MM.1S (cell line): Measurements from ENCODE around the gene LBHD2.

Experiments used
- DNase-seq: peaks from one replicate; pipeline ENCODE4 v3.0.0-alpha.2; 2015
- H2AFZ ChIP-seq: fragments of 300-600 bp; sonication (generic); 2 replicates; pipeline ENCODE4 v1.6.0; 2016; ENCODE audit warnings: antibody characterized with exemption, low read length
- H3F3A ChIP-seq: fragments of 300-600 bp; sonication (generic); 2 replicates; pipeline ENCODE4 v1.6.1; 2016; ENCODE audit warnings: mild to moderate bottlenecking, antibody characterized with exemption, low read length, moderate library complexity, mixed read lengths; ENCODE audit not compliant: insufficient read depth
- H3K27ac ChIP-seq: fragments of 300-600 bp; sonication (generic); 2 replicates; pipeline ENCODE4 v1.5.1; 2016; ENCODE audit warnings: mild to moderate bottlenecking, low read length
- H3K27me3 ChIP-seq: fragments of 300-600 bp; sonication (generic); replicated peaks from 2 replicates; pipeline ENCODE4 v1.6.0; 2016; ENCODE audit warnings: low read length; ENCODE audit not compliant: insufficient read depth
- H3K36me3 ChIP-seq: fragments of 300-600 bp; sonication (generic); replicated peaks from 2 replicates; pipeline ENCODE4 v1.6.1; 2016; ENCODE audit warnings: mild to moderate bottlenecking, low read length, mixed read lengths; ENCODE audit not compliant: insufficient read depth
- H3K4me1 ChIP-seq: fragments of 300-600 bp; sonication (generic); 2 replicates; pipeline ENCODE4 v1.6.1; 2016; ENCODE audit warnings: low read length, mixed read lengths
- H3K4me2 ChIP-seq: fragments of 300-600 bp; sonication (generic); 2 replicates; pipeline ENCODE4 v1.6.0; 2016; ENCODE audit warnings: low read depth, low read length
- H3K4me3 ChIP-seq: fragments of 300-600 bp; sonication (generic); 2 replicates; pipeline ENCODE4 v1.5.1; 2016; ENCODE audit warnings: low read length, mixed read lengths
- H3K79me2 ChIP-seq: fragments of 300-600 bp; sonication (generic); 2 replicates; pipeline ENCODE4 v1.6.1; 2016; ENCODE audit warnings: mixed run types, low read length, mixed read lengths
- H3K9ac ChIP-seq: fragments of 300-600 bp; sonication (generic); 2 replicates; pipeline ENCODE4 v1.6.1; 2016; ENCODE audit warnings: low read length, mixed read lengths
- H3K9me2 ChIP-seq: fragments of 300-600 bp; sonication (generic); replicated peaks from 2 replicates; pipeline ENCODE4 v1.6.1; 2016; ENCODE audit warnings: mild to moderate bottlenecking, low read length, mixed read lengths; ENCODE audit not compliant: insufficient read depth
- H3K9me3 ChIP-seq: fragments of 300-600 bp; sonication (generic); replicated peaks from 2 replicates; pipeline ENCODE4 v1.6.1; 2016; ENCODE audit warnings: mild to moderate bottlenecking, low read length, mixed read lengths; ENCODE audit not compliant: insufficient read depth
- H4K20me1 ChIP-seq: fragments of 300-600 bp; sonication (generic); 2 replicates; pipeline ENCODE4 v1.6.1; 2016; ENCODE audit warnings: mild to moderate bottlenecking, low read length, moderate library complexity, mixed read lengths; ENCODE audit not compliant: insufficient read depth
- EZH2 ChIP-seq: fragments of 300-600 bp; sonication (generic); optimal IDR thresholded peaks from 2 replicates; pipeline ENCODE3; 2017; ENCODE audit warnings: low read depth, mild to moderate bottlenecking, antibody characterized with exemption, low read length, mixed read lengths
- EZH2phosphoT487 ChIP-seq: fragments of 300-600 bp; sonication (generic); IDR thresholded peaks from 2 replicates; pipeline ENCODE4 v1.6.1; 2018; ENCODE audit warnings: antibody characterized with exemption, low read length
- TF ChIP-seq, protein P1 (sequence below): fragments of 300-600 bp; sonication (generic); IDR thresholded peaks from 2 replicates; pipeline ENCODE4 v1.5.1; 2016; ENCODE audit warnings: antibody characterized with exemption, low read length, mixed read lengths

LBHD2 gene

GRCh38 chr14:103107455-103107854, 23.4 kb downstream of the LBHD2 start:
- H3K4me3 ChIP-seq, result no peak overlapping the region
- H3K9ac ChIP-seq, result no peak overlapping the region
- H3K27me3 ChIP-seq, result peaks cover 8% of the 10 kb centered on the region; the same call in 1 of the 2 replicates
- H3K27ac ChIP-seq, result no peak overlapping the region
- no peak overlapping the region for H2AFZ ChIP-seq
- H3F3A ChIP-seq, result no peaks in the 10 kb centered on the region
- H3K4me2 ChIP-seq, result no peak overlapping the region
- H3K79me2 ChIP-seq, result no peaks in the 10 kb centered on the region
- peaks cover 6% of the 10 kb centered on the region for H3K4me1 ChIP-seq
- no peaks in the 10 kb centered on the region for H3K9me2 ChIP-seq
- no peaks in the 10 kb centered on the region for H3K9me3 ChIP-seq
- no peaks in the 10 kb centered on the region for H4K20me1 ChIP-seq
- TF ChIP-seq, protein P1, sequence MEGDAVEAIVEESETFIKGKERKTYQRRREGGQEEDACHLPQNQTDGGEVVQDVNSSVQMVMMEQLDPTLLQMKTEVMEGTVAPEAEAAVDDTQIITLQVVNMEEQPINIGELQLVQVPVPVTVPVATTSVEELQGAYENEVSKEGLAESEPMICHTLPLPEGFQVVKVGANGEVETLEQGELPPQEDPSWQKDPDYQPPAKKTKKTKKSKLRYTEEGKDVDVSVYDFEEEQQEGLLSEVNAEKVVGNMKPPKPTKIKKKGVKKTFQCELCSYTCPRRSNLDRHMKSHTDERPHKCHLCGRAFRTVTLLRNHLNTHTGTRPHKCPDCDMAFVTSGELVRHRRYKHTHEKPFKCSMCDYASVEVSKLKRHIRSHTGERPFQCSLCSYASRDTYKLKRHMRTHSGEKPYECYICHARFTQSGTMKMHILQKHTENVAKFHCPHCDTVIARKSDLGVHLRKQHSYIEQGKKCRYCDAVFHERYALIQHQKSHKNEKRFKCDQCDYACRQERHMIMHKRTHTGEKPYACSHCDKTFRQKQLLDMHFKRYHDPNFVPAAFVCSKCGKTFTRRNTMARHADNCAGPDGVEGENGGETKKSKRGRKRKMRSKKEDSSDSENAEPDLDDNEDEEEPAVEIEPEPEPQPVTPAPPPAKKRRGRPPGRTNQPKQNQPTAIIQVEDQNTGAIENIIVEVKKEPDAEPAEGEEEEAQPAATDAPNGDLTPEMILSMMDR, result no peak
- TF ChIP-seq EZH2, result no peak
- TF ChIP-seq EZH2phosphoT487, result no peak
- no peak for DNase-seq
- H3K36me3 ChIP-seq, result no peaks in the 10 kb centered on the region

GRCh38 chr14:103107941-103108748, 24.1 kb downstream of the LBHD2 start:
- no peaks in the 10 kb centered on the region for H4K20me1 ChIP-seq
- H3K36me3 ChIP-seq, result no peaks in the 10 kb centered on the region
- DNase-seq, result no peak
- peaks cover 8% of the 10 kb centered on the region; the same call in 1 of the 2 replicates for H3K27me3 ChIP-seq
- H3K4me1 ChIP-seq, result peaks cover 6% of the 10 kb centered on the region
- H3K9me3 ChIP-seq, result no peaks in the 10 kb centered on the region
- no peak overlapping the region for H3K27ac ChIP-seq
- no peak overlapping the region for H3K4me3 ChIP-seq
- H3F3A ChIP-seq, result no peaks in the 10 kb centered on the region
- no peak for TF ChIP-seq EZH2
- TF ChIP-seq EZH2phosphoT487, result no peak
- TF ChIP-seq, protein P1, result no peak
- H3K9ac ChIP-seq, result no peak overlapping the region
- H3K9me2 ChIP-seq, result no peaks in the 10 kb centered on the region
- H3K4me2 ChIP-seq, result no peak overlapping the region
- no peak overlapping the region for H2AFZ ChIP-seq
- no peaks in the 10 kb centered on the region for H3K79me2 ChIP-seq

DNA sequence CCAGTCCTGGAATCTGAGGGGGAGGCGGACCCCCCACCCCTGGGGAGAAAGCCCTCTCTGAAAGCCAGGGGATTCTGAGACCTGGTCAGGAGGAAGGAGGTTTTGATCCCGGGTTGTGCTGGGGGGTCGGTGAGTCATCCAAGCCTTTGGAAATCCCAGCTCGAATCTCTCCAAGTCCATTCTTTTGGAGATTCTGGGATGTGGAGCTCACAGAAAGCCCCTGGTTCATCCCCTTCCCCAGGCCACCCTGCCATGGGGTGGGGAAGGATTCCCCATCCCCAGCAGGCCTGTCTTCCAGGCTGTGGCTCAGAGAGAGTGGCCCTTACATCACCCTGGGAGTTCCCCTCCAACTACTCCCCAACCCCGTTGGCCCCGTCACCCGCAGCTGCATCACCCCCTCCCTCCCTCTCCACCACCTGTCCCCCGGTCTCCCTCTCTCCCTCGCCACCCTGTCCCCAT, 24.8 kb downstream of the LBHD2 start:
- H3K4me1 ChIP-seq, result peaks cover 6% of the 10 kb centered on the region
- no peak overlapping the region for H3K9ac ChIP-seq
- DNase-seq, result no peak
- H3K36me3 ChIP-seq, result no peaks in the 10 kb centered on the region
- no peak overlapping the region for H3K27ac ChIP-seq
- no peaks in the 10 kb centered on the region for H3F3A ChIP-seq
- no peak overlapping the region for H3K4me2 ChIP-seq
- no peaks in the 10 kb centered on the region for H3K9me3 ChIP-seq
- H4K20me1 ChIP-seq, result no peaks in the 10 kb centered on the region
- H3K4me3 ChIP-seq, result no peak overlapping the region
- TF ChIP-seq EZH2 (no peak), EZH2phosphoT487 (no peak)
- TF ChIP-seq, protein P1, result no peak
- H3K9me2 ChIP-seq, result no peaks in the 10 kb centered on the region
- H2AFZ ChIP-seq, result no peak overlapping the region
- H3K79me2 ChIP-seq, result no peaks in the 10 kb centered on the region
- H3K27me3 ChIP-seq, result peaks cover 8% of the 10 kb centered on the region; the same call in 1 of the 2 replicates
